H9 (cell line): Measurements from ENCODE around the gene KIF2C. TPM values are rescaled to one million over a fixed set of nuclear protein-coding genes. Genes with fewer than 3 reads are reported as not detected.

Experiments
- DNase-seq: peaks from one replicate; pipeline ENCODE4 v3.0.0-alpha.2; 2017
- H2AFZ ChIP-seq: one replicate; pipeline ENCODE4 v1.6.1; 2013; ENCODE audit warnings: mild to moderate bottlenecking, low read length, control low read depth, moderate library complexity
- H2AK5ac ChIP-seq: 2 replicates; pipeline ENCODE4 v1.6.1; 2013; ENCODE audit warnings: low read length, control low read depth, mixed read lengths; ENCODE audit not compliant: insufficient read length
- H2BK120ac ChIP-seq: one replicate; pipeline ENCODE4 v1.6.1; 2013; ENCODE audit warnings: low read depth, mild to moderate bottlenecking, low read length, control low read depth, inconsistent platforms; ENCODE audit not compliant: poor library complexity, severe bottlenecking
- H2BK12ac ChIP-seq: 2 replicates; pipeline ENCODE4 v1.6.1; 2013; ENCODE audit warnings: low read length, control low read depth, mixed read lengths, low read depth; ENCODE audit not compliant: insufficient read length
- H2BK15ac ChIP-seq: 2 replicates; pipeline ENCODE4 v1.6.1; 2013; ENCODE audit warnings: low read depth, low read length, control low read depth
- H2BK20ac ChIP-seq: one replicate; pipeline ENCODE4 v1.6.1; 2013; ENCODE audit warnings: low read depth, mild to moderate bottlenecking, low read length, control low read depth, inconsistent platforms; ENCODE audit not compliant: poor library complexity, severe bottlenecking
- H2BK5ac ChIP-seq: 2 replicates; pipeline ENCODE4 v1.6.1; 2013; ENCODE audit warnings: low read length, control low read depth, mixed read lengths; ENCODE audit not compliant: insufficient read length
- H3K14ac ChIP-seq: 2 replicates; pipeline ENCODE4 v1.6.1; 2013; ENCODE audit warnings: low read length, control low read depth; ENCODE audit not compliant: insufficient read depth
- H3K18ac ChIP-seq: 2 replicates; pipeline ENCODE4 v1.6.1; 2013; ENCODE audit warnings: low read depth, mild to moderate bottlenecking, mixed read lengths, low read length, control low read depth; ENCODE audit not compliant: insufficient read length
- H3K23ac ChIP-seq: 2 replicates; pipeline ENCODE4 v1.6.1; 2013; ENCODE audit warnings: low read length, control low read depth, mixed read lengths, low read depth; ENCODE audit not compliant: insufficient read length
- H3K23me2 ChIP-seq: 2 replicates; pipeline ENCODE4 v1.6.1; 2013; ENCODE audit warnings: low read depth, mild to moderate bottlenecking, mixed read lengths, low read length, control low read depth; ENCODE audit not compliant: insufficient read length, poor library complexity, severe bottlenecking
- H3K27ac ChIP-seq: 2 replicates; pipeline ENCODE4 v1.5.1; 2013; ENCODE audit warnings: low read length, control low read depth, mixed read lengths, low read depth; ENCODE audit not compliant: insufficient read length
- H3K27me3 ChIP-seq: 2 replicates; pipeline ENCODE4 v1.6.1; 2013; ENCODE audit warnings: low read length, control low read depth, inconsistent platforms; ENCODE audit not compliant: insufficient read depth
- H3K4ac ChIP-seq: 2 replicates; pipeline ENCODE4 v1.6.1; 2013; ENCODE audit warnings: low read depth, mild to moderate bottlenecking, control low read depth, inconsistent platforms, low read length, moderate library complexity
- H3K4me1 ChIP-seq: 2 replicates; pipeline ENCODE4 v1.6.1; 2013; ENCODE audit warnings: low read length, control low read depth, inconsistent platforms; ENCODE audit not compliant: insufficient read depth
- H3K4me2 ChIP-seq: 2 replicates; pipeline ENCODE4 v1.6.1; 2013; ENCODE audit warnings: low read length, control low read depth, mixed read lengths; ENCODE audit not compliant: insufficient read length, insufficient read depth
- H3K56ac ChIP-seq: 2 replicates; pipeline ENCODE4 v1.6.1; 2013; ENCODE audit warnings: low read depth, mild to moderate bottlenecking, mixed read lengths, low read length, control low read depth; ENCODE audit not compliant: insufficient read length
- H3K79me1 ChIP-seq: 2 replicates; pipeline ENCODE4 v1.6.1; 2013; ENCODE audit warnings: low read depth, mild to moderate bottlenecking, moderate library complexity, low read length, control low read depth, inconsistent platforms; ENCODE audit not compliant: insufficient read depth, poor library complexity, severe bottlenecking
- H3K79me2 ChIP-seq: 2 replicates; pipeline ENCODE4 v1.6.1; 2013; ENCODE audit warnings: low read length, control low read depth, inconsistent platforms; ENCODE audit not compliant: insufficient read depth
- H3K9ac ChIP-seq: 2 replicates; pipeline ENCODE4 v1.6.1; 2013; ENCODE audit warnings: low read length, control low read depth, mixed read lengths; ENCODE audit not compliant: insufficient read length; ENCODE audit errors: extremely low read depth
- H3K9me3 ChIP-seq: one replicate; pipeline ENCODE4 v1.6.1; 2013; ENCODE audit warnings: low read depth, low read length, inconsistent platforms; ENCODE audit not compliant: control insufficient read depth
- H3T11ph ChIP-seq: one replicate; pipeline ENCODE4 v1.6.1; 2013; ENCODE audit warnings: mild to moderate bottlenecking, low read length, control low read depth, inconsistent platforms
- H4K20me1 ChIP-seq: one replicate; pipeline ENCODE4 v1.6.1; 2013; ENCODE audit not compliant: control insufficient read depth, insufficient read length, insufficient read depth
- H4K5ac ChIP-seq: 2 replicates; pipeline ENCODE4 v1.6.1; 2013; ENCODE audit warnings: low read depth, mild to moderate bottlenecking, mixed read lengths, low read length, control low read depth; ENCODE audit not compliant: insufficient read length
- H4K8ac ChIP-seq: replicated peaks from 2 replicates; pipeline ENCODE4 v1.6.1; 2013; ENCODE audit warnings: low read length, control low read depth, mixed read lengths, low read depth; ENCODE audit not compliant: insufficient read length
- H4K91ac ChIP-seq: 2 replicates; pipeline ENCODE4 v1.6.1; 2013; ENCODE audit warnings: low read depth, mild to moderate bottlenecking, moderate library complexity, mixed read lengths, low read length, control low read depth; ENCODE audit not compliant: insufficient read length
- H3K27ac Mint-ChIP-seq, 3 experiments: 2 replicates in 2 of 3; 3 replicates in 1 of 3; pipeline ENCODE4 v1.8.0; 2020 to 2021; ENCODE audit warnings: mixed read lengths in 3 of 3, mild to moderate bottlenecking in 1 of 3, moderate library complexity in 1 of 3
- H3K27me3 Mint-ChIP-seq: 2 replicates; pipeline ENCODE4 v1.8.0; 2021; ENCODE audit warnings: low read depth, mild to moderate bottlenecking, moderate library complexity, mixed read lengths
- H3K36me3 Mint-ChIP-seq, 3 experiments: 2 replicates in 2 of 3; 3 replicates in 1 of 3; pipeline ENCODE4 v1.8.0; 2020 to 2021; ENCODE audit warnings: low read depth in 3 of 3, mixed read lengths in 3 of 3; ENCODE audit not compliant: insufficient read depth in 1 of 3
- H3K4me1 Mint-ChIP-seq, 2 experiments: 2 replicates each; pipeline ENCODE4 v1.8.0; 2020; ENCODE audit warnings: mixed read lengths in 2 of 2
- H3K4me3 Mint-ChIP-seq, 2 experiments: 2 replicates in 1 of 2; 3 replicates in 1 of 2; pipeline ENCODE4 v1.8.0; 2020 to 2021; ENCODE audit warnings: mild to moderate bottlenecking in 2 of 2, mixed read lengths in 2 of 2, moderate library complexity in 1 of 2
- H3K9me3 Mint-ChIP-seq, 2 experiments: 2 replicates in 1 of 2; 3 replicates in 1 of 2; pipeline ENCODE4 v1.8.0; 2020; ENCODE audit warnings: mild to moderate bottlenecking in 2 of 2, mixed read lengths in 2 of 2, moderate library complexity in 1 of 2
- CTCF ChIP-seq: fragments of 200-600 bp; sonication (generic); conservative IDR thresholded peaks from 3 replicates; pipeline ENCODE4 v1.8.0; 2021; ENCODE audit warnings: antibody characterized with exemption, mild to moderate bottlenecking
- WGBS: extraction: QIAGEN DNeasy Blood & Tissue Kit; methylation state at CpG from one replicate; pipeline ENCODE4 v1.1.7; 2013; ENCODE audit warnings: missing lambda C conversion rate, low lambda C conversion rate, mixed read lengths; ENCODE audit not compliant: insufficient read length; ENCODE audit errors: extremely low coverage; 5-methylcytosine and 5-hydroxymethylcytosine counted together
- total RNA-seq: library from RNA; stranded (reverse); gene quantifications from 2 replicates; pipeline ENCODE4 v1.2.1, GENCODE V29; 2021

The KIF2C gene
- total RNA-seq, 1 experiment from 2014 or later: 73.1 TPM

GRCh38 chr1:44743211-44743610 is 3.6 kb downstream of the KIF2C start:
- H2BK20ac ChIP-seq: no peak overlapping the region
- H3K23ac ChIP-seq: no peak overlapping the region
- no peaks in the 10 kb centered on the region for H3K27me3 ChIP-seq
- no peak overlapping the region for H3K9ac ChIP-seq
- peaks cover 39 to 62% (median 59%) of the 10 kb centered on the region in 3 experiments for H3K36me3 Mint-ChIP-seq
- H4K91ac ChIP-seq: no peak overlapping the region
- peaks cover 0 to 3% of the 10 kb centered on the region in 2 experiments; a peak in 3 of 5 replicates for H3K9me3 Mint-ChIP-seq
- H3K4me1 Mint-ChIP-seq: peaks cover 17 to 18% of the 10 kb centered on the region in 2 experiments
- H3K79me1 ChIP-seq: peaks cover 5% of the 10 kb centered on the region
- H3K9me3 ChIP-seq: no peaks in the 10 kb centered on the region
- no peak overlapping the region for H2BK120ac ChIP-seq
- H2AFZ ChIP-seq: no peak overlapping the region
- H3K4me2 ChIP-seq: no peak overlapping the region
- no peak for TF ChIP-seq CTCF
- DNase-seq: no peak
- H3K27ac Mint-ChIP-seq: peak overlapping the region in 1 of 3 experiments; percentile 71; a peak in 2 of 7 replicates
- WGBS: no CpG with 5 or more reads among the region's 1 CpG
- H3K27me3 Mint-ChIP-seq: peaks cover 2% of the 10 kb centered on the region; the same call in 1 of the 2 replicates
- no peak overlapping the region for H3K14ac ChIP-seq
- H3K4me3 Mint-ChIP-seq: peak overlapping the region; percentile 0 to 23; a peak in 1 of 5 replicates
- no peak overlapping the region for H2BK5ac ChIP-seq
- H4K20me1 ChIP-seq: no peaks in the 10 kb centered on the region
- H3K4ac ChIP-seq: no peak overlapping the region
- H3K79me2 ChIP-seq: peaks cover 9% of the 10 kb centered on the region; the same call in 1 of the 2 replicates
- H3T11ph ChIP-seq: no peak overlapping the region
- H4K5ac ChIP-seq: no peak overlapping the region
- no peak overlapping the region for H4K8ac ChIP-seq
- H3K27ac ChIP-seq: no peak overlapping the region
- no peak overlapping the region for H2BK12ac ChIP-seq
- H3K23me2 ChIP-seq: peaks cover 8% of the 10 kb centered on the region
- no peaks in the 10 kb centered on the region for H3K4me1 ChIP-seq
- H3K56ac ChIP-seq: no peak overlapping the region
- H3K18ac ChIP-seq: no peak overlapping the region
- H2BK15ac ChIP-seq: no peak overlapping the region
- no peak overlapping the region for H2AK5ac ChIP-seq
